Left hindlimb (tissue), 1 donor: ENCODE measurements around the gene PLAA.
"Not testable (repeated sequence)": the region's sequence is repeated elsewhere in the genome, so short reads cannot be mapped to it uniquely, and the experiment has no call there.

Experiments
- DNase-seq: peaks from one replicate; pipeline ENCODE4 v3.0.0-alpha.2; 2018

The PLAA gene

DNA sequence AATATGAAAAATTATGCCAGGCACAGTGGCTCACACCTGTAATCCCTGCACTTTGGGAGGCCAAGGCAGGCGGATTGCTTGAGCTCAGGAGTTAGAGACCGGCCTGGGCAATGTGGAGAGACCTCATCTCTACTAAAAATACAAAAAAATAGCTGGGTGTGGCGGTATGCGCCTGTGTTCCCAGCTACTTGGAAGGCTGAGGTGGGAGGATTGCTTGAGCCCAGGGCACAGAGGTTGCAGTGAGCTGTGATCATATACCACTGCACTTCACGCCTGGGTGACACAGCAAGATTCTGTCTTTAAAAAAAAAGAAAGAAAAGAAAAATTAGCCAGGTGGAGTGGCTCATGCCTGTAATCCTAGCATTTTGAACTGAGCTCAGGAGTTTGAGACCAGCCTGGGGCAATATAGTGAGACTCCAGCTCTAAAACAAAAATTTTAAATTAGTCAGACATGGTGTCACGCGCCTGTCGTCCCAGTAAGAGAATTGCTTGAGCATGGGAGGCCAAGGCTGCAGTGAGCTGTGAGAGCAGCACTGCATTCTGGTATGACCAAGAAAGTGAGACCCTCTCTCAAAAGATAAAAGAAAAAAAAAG, 18.0 kb downstream of the PLAA start:
- no peak for DNase-seq

DNA sequence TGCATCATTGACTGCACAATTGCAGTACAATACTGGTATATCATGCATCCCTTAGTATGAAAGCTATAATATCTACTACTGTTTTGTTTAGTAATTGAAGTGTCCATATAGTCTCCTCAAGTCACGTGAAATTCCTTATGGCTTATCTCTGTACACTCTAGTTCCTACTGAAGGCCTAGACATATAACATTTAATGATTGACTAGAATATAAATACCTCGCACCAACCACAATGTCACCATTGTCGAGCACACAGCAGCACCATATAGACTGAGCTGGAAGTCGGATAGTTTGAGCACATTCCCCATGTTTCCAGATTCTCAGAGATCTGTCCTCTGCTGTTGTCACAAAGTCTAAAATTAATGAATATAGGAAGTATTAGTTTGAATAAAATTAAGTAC, 21.4 kb downstream of the PLAA start:
- DNase-seq: no peak

DNA sequence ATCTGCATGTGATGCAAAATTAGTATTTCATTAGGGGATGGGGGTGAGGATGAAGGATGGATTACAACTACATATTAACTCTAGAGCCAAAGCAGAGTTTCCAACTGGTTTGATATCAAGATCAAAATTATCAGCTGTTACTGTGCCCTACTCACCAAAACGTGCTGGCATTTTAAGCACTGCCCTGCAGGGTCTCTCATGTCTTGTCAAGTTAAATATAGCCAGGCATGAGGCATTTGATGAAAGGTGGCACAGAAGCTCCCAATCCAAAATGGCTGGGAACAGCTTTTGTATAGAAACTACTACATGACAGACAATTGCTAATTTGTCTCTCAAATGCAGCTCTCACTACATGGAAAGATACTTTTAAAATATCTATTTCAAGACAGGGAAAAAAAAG, 27.3 kb downstream of the PLAA start:
- no peak for DNase-seq

DNA sequence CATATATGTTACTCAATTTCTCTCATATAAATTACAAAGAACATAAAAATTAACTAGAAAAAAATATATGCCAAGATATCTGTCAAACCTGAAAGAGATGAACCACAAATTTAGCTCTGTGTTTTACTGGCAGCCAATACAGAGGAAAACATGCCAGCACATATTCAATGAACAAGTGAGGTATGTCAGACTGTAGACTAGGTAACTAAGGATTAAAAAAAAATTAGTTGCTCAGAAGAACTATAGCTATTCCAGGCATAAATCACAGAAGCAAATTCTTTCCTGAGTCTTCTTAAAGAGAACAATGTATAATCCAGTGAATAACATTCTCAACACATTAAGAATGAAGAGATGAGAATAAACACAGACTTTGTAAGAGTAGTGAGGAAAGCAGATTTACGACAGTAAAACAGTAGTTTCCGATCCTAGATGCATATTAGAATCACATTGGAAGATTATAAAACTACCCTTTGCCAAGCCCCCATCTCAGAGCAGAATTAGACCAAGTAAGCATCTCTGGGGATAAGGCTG, 33.8 kb downstream of the PLAA start:
- no peak for DNase-seq

DNA sequence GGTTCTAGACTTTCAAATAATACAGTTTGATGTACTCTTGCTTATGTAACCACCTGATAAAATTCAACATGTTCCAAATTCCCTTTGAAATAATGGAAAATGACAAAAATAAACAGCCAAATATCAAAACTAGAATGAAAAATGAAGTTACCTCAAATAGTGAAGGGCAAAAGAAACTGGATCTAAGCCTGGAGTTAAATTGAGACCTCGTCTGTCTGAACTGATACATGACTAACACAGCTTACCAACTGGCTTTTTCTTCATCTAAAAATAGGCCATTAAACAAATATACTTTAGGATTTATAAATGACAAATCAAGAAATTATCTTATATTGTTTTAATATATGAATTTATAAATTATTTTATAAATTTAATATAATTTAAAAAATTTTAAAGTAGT, 42.4 kb downstream of the PLAA start:
- no peak for DNase-seq

DNA sequence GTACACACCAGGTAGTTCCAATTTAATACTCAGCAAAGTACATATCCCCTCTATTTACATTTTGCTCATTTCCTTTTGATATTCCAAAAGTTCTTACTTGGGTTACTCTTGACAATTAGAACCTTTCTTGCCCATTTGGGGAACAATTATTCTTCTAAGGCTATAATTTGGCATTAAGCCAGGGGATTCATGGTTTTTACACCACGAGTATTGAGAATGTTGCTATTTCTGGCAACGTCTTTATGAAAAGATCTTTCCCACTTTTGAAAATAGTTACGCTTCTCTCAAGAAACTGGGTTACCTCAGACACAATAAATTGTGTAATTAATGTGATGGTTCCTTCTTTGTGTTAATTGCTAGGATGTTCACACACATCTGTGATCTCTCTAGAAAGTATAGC, 43.0 kb downstream of the PLAA start:
- DNase-seq: no peak

DNA sequence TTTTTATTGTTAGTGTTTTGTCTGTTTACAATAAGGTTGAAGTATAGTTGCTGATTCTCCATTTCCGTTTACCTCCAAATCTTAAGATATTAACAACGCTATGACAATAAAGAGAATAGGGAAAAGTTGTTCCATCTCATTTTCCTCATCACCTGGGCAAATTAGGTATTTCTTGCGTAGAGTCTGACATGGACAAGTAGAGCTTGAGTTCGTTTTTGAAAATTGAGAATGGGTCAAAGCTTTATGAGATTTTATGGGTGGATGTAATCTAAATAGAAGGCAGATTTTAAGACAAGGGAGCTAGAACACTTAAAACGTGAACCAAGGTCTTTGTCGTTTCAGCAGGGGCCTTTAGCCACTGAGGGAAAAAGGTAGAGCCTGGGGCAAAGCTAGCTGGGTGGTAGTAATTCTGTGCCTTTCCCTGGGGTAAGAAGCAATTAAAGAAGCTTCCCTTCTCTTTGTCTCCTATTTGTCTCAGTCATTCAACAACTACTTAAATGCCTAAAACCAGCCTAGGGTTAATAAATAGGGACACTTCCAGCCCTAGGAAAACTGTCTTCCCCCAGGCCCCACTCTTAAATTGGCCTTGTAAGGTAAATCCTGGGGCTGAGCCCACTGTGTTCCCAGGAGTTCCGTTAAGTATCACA, 53.9 kb downstream of the PLAA start:
- DNase-seq: no peak

DNA sequence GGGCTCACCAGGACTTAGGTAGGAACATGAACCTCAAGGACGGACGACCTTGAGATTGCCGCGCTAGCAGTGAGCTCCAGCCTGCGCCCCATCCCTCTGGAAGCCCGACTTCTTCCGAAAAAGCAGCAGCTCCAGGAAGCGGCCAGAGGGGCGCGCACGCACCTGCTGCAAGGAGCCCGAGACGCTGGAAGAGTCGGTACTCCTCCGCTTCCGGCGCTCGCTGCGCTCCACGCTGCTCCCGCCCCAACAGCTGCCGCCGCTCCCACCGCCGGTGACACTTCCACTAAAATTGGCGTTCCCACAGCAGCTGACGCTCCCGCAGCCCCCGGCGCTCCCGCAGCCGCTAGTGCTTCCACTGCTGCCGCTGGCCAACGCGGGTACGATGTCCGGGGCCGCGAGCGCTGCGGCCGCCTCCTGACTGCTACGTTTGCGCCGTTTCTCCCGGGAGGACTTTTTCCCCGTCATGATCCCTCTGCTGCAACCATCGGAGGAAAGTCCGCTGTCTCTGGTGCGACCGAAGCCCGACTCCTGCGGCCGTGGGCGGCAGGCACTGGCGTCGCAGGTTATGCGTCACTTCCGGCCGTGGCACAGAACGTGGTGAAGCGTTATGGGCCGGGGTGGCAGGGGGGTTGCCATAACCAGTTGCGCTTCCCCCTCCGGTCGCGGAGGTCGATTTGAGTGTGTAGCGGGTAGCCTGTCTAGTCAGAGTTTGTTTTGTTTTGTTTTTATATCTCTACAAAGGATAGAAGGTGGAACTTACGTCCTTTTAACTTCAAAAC, 54.6 kb downstream of the PLAA start, which contains the start of gene CAAP1:
CAAP1 (minus strand) TSS at position 552 of the 779 bp plus-strand sequence; CDS start at position 465, 87 bp downstream.
- DNase-seq: peak; percentile 95

DNA sequence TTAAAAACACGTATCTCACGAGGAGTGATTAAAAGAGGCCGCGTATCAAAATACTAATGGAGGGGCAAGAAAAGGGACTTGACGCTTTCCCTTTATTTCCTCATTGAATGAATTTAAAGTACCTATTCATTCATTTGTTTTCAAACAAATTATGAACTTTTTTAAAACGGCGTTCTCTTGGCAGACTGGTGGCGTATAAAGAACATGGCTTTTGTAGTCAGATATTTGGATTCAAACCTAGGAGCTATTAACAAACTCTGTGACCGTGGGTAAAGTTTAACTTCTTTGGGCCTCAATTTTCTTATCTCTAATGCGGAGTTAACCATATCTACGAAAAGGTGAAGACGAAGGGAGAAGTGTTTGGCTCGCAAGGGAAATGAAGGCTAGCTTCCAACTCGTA, 55.3 kb downstream of the PLAA start:
- no peak for DNase-seq

DNA sequence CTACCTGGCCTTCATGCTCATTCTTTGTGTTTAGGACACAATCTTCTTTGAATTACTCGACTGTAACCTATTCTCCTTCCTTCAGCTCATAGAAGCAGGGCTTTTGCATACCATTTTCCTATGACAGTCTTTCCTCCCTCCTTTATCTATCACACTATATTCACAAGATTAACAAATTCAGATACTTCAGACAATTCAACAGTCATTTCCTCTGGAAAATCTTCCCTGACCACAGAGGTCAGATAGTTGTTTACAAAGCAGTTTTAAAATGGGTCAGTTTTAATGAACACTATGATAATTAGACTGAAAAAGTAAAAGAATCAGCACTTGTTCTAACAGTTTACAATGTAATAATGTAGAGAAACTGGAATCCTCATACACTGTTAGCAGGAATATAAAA, 58.8 kb downstream of the PLAA start:
- no peak for DNase-seq

DNA sequence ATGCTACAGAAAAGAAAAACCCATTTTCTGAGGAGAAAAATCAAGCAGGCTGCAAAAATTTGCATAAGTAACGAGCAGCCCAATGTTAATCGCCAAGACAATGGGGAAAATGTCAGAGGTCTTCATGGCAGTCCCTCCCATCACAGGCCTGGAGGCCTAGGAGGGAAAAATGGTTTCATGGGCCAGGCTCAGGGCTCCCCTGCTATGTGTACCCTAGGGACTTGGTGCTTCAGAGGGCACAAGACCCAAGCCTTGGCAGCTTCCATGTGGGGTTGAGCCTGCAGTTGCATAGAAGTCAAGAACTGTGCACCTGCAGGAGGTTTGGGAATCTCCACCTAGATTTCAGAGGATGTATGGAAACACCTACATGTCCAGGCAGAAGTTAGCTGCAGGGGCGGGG, 64.9 kb downstream of the PLAA start:
- no peak for DNase-seq

DNA sequence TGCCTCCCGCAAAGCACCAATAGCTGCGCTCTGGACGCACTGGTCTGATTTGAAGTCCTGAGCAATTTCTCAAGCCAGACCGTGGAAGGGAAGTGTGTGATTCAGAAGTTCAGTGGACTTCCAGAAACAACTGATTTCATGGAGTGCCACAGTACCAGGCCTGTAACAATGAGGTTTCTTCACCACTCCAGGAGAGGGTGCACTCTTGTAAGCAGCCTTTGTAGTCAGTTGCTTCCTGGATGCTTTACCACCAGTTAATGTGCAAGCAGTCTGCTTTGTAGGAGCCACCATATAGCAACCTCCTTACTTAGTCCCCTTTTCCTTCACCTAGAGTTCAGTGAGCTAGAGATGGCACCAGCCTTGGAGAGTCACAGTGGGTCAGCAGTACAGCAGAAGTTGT, 66.8 kb downstream of the PLAA start:
- no peak for DNase-seq

DNA sequence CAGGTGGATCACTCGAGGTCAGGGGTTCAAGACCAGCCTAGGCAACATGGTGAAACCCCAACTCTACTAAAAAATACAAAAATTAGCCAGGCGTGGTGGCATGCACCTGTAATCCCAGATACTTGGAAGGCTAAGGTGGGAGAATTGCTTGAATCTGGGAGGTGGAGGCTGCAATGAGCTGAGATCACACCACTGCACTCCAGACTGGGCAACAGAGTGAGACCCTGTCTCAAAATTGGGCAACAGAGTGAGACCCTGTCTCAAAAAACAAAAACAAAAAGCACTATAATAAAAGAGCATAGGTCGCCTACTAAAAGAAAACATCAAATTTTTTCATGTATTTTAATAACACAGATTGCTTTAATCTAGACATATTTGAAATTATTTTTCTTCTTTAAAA, 71.9 kb downstream of the PLAA start:
- not testable (repeated sequence) for DNase-seq

DNA sequence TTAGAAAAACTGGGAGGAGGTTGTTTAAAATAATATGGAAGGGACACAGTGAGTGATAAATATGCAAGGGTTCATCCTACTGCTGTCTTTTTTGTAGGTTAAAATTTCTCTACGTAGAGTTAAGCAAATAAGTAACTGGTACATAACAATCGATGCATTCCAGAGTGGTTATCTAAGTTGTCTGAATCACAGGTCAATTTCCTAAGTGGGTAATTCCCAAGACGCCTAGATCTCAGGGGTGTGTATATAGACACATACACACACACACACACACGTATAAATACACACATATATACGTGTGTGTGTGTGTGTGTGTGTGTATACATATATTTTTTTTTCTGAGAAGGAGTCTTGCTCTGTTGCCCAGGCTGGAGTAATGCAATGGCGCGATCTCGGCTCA, 76.8 kb downstream of the PLAA start:
- no peak for DNase-seq

DNA sequence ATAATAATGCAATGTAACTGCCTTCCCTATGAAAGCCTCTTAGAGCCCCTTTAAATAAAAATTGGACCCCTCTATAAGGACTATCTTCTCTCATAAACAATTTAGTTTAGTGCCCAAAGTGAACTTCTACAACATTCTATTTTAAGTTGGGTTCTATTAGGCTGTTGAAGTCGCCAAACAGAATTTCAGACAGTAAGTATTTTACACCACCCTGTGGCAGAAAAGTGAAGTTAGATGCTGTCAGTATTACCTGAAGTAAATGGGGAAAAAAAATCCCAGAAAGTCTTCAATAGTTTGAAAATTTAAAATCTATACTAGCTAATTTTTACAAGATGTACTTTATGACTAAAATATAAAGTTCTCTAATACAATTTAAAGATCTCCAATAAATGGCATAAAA, 84.0 kb downstream of the PLAA start:
- no peak for DNase-seq

DNA sequence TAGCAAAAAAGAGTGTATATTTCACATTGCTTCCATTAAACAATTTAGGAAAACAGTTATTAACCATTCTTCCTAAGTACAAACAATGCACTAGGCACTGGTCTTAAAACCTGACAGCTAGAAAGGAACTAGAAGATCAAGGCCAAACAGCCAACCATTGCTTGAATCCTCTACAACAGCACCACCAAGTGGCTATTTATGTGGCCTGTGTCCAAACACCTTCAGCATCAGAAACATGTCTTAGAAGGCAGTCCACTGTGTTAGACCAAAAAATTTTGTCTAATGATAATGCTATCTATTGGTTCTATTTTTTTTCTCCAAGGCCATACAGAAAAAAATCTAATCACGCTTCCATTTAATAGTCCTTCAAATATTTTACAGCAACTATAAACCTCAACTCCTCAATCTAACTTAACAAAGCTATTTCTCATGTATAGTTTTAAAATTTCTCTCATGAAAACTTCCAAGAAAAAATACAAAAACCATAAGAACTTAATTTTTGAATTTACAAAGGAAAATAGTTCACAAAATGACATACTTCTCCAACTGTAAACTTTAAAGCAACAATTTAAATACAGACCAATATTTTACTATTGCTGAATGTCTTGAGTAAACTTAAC, 90.5 kb downstream of the PLAA start:
- no peak for DNase-seq
